Glutamatergic neuron (in vitro differentiated cells): ENCODE data around the gene SLC10A6. TPM values are rescaled to one million over a fixed set of nuclear protein-coding genes. Genes with fewer than 3 reads are reported as not detected.

ENCODE experiments used
- DNase-seq: peaks from one replicate; pipeline ENCODE4 v3.0.0; 2022
- H3K27ac Mint-ChIP-seq: one replicate; pipeline ENCODE4 v1.8.0; 2020; ENCODE audit warnings: mild to moderate bottlenecking, mixed read lengths, inconsistent platforms; ENCODE audit not compliant: unreplicated experiment
- H3K27me3 Mint-ChIP-seq: one replicate; pipeline ENCODE4 v1.8.0; 2020; ENCODE audit warnings: mild to moderate bottlenecking, moderate library complexity, mixed read lengths, inconsistent platforms; ENCODE audit not compliant: unreplicated experiment
- H3K36me3 Mint-ChIP-seq: one replicate; pipeline ENCODE4 v1.8.0; 2020; ENCODE audit warnings: mild to moderate bottlenecking, mixed read lengths, inconsistent platforms; ENCODE audit not compliant: unreplicated experiment
- H3K4me1 Mint-ChIP-seq: one replicate; pipeline ENCODE4 v1.8.0; 2020; ENCODE audit warnings: mild to moderate bottlenecking, low read depth, mixed read lengths, inconsistent platforms; ENCODE audit not compliant: unreplicated experiment
- H3K4me3 Mint-ChIP-seq: one replicate; pipeline ENCODE4 v1.8.0; 2020; ENCODE audit warnings: mild to moderate bottlenecking, mixed read lengths, inconsistent platforms; ENCODE audit not compliant: unreplicated experiment
- H3K9me3 Mint-ChIP-seq: one replicate; pipeline ENCODE4 v1.8.0; 2020; ENCODE audit warnings: mild to moderate bottlenecking, moderate library complexity, mixed read lengths, inconsistent platforms; ENCODE audit not compliant: unreplicated experiment
- CTCF ChIP-seq: fragments of 200-600 bp; sonication (generic); IDR thresholded peaks from one replicate; pipeline ENCODE4 v1.5.0; 2021; ENCODE audit not compliant: partially characterized antibody, unreplicated experiment
- total RNA-seq: library from RNA; stranded (reverse); fragmentation: NEBNext Ultra II Directional; extraction: Animal tissue kit (Norgen Biotek cat#: 25700); gene quantifications from one replicate; pipeline ENCODE4 v1.2.1, GENCODE V29; 2021; ENCODE audit not compliant: unreplicated experiment

SLC10A6 gene
- total RNA-seq, 1 donor from 2014 or later = not detected

GRCh38 chr4:86818841-86819240 is 30.3 kb downstream of the SLC10A6 start:
- no peaks in the 10 kb centered on the region for H3K4me1 Mint-ChIP-seq
- peaks cover 6% of the 10 kb centered on the region for H3K36me3 Mint-ChIP-seq
- H3K27me3 Mint-ChIP-seq = no peaks in the 10 kb centered on the region
- DNase-seq = no peak
- H3K27ac Mint-ChIP-seq = no peak overlapping the region
- H3K9me3 Mint-ChIP-seq = no peaks in the 10 kb centered on the region
- H3K4me3 Mint-ChIP-seq = no peak overlapping the region
- no peak for TF ChIP-seq CTCF

- Mint-ChIP-seq H3K4me1 (no peaks in the 10 kb centered on the region), H3K4me3 (no peak overlapping the region), H3K27ac (no peak overlapping the region), H3K9me3 (no peaks in the 10 kb centered on the region), H3K36me3 (peaks cover 6% of the 10 kb centered on the region), H3K27me3 (no peaks in the 10 kb centered on the region)
- DNase-seq = no peak
- no peak for TF ChIP-seq CTCF
Observed at GRCh38 chr4:86818211-86818610, 31.0 kb downstream of the SLC10A6 start.

GRCh38 chr4:86816501-86817273 is 32.5 kb downstream of the SLC10A6 start:
- no peak overlapping the region for H3K27ac Mint-ChIP-seq
- H3K27me3 Mint-ChIP-seq = no peaks in the 10 kb centered on the region
- DNase-seq = no peak
- TF ChIP-seq CTCF = no peak
- no peaks in the 10 kb centered on the region for H3K9me3 Mint-ChIP-seq
- H3K4me3 Mint-ChIP-seq = no peak overlapping the region
- H3K36me3 Mint-ChIP-seq = peaks cover 6% of the 10 kb centered on the region
- no peaks in the 10 kb centered on the region for H3K4me1 Mint-ChIP-seq

GRCh38 chr4:86815653-86816052 is 33.5 kb downstream of the SLC10A6 start:
- Mint-ChIP-seq H3K27me3 (no peaks in the 10 kb centered on the region), H3K27ac (no peak overlapping the region), H3K4me1 (no peaks in the 10 kb centered on the region), H3K36me3 (peaks cover 6% of the 10 kb centered on the region), H3K4me3 (no peak overlapping the region), H3K9me3 (no peaks in the 10 kb centered on the region)
- no peak for DNase-seq
- TF ChIP-seq CTCF = no peak

GRCh38 chr4:86810847-86811246 is 38.3 kb downstream of the SLC10A6 start:
- TF ChIP-seq CTCF = no peak
- Mint-ChIP-seq H3K27me3 (no peaks in the 10 kb centered on the region), H3K4me3 (no peak overlapping the region), H3K36me3 (peaks cover 6% of the 10 kb centered on the region), H3K27ac (no peak overlapping the region), H3K4me1 (no peaks in the 10 kb centered on the region), H3K9me3 (no peaks in the 10 kb centered on the region)
- no peak for DNase-seq
